ENCODE data around the gene TLCD3A.
A peak's percentile ranks its signal among the peaks of the same experiment; 100 is the strongest.
"Not testable (repeated sequence)": the region's sequence is repeated elsewhere in the genome, so short reads cannot be mapped to it uniquely, and the experiment has no call there.

TLCD3A gene

GRCh38 chr17:698096-698495 is 34.3 kb upstream of the TLCD3A start:
- H4K91ac ChIP-seq (ENCODE audit: low read length); H2AFZ ChIP-seq (ENCODE audit: low read depth, low read length); H3K27ac ChIP-seq (ENCODE audit: low read length, poor library complexity, severe bottlenecking); H3K23ac ChIP-seq (ENCODE audit: low read length in 2 of 2); H3K4ac ChIP-seq (ENCODE audit: low read depth in 1 of 2, low read length in 2 of 2); DNase-seq; H2BK15ac ChIP-seq (ENCODE audit: low read depth, poor library complexity, severe bottlenecking); H3K4me2 ChIP-seq (ENCODE audit: low read length, poor library complexity, severe bottlenecking); H3K9me3 ChIP-seq (ENCODE audit: control insufficient read depth, low read length); H4K8ac ChIP-seq (ENCODE audit: low read length); H3K18ac ChIP-seq (ENCODE audit: low read depth in 1 of 2, low read length in 2 of 2); H3K4me1 ChIP-seq (ENCODE audit: control insufficient read depth, insufficient read depth, low read depth, low read length); H2AK5ac ChIP-seq (ENCODE audit: low read length, severe bottlenecking); H3K27me3 ChIP-seq (ENCODE audit: control insufficient read depth in 1 of 2, insufficient read depth in 1 of 2, low read length in 2 of 2); H2BK12ac ChIP-seq (ENCODE audit: low read length in 2 of 2); H3K4me3 ChIP-seq (ENCODE audit: insufficient read depth in 1 of 2, low read depth in 1 of 2, low read length in 2 of 2); H2BK120ac ChIP-seq (ENCODE audit: low read depth, low read length); H3K14ac ChIP-seq (ENCODE audit: low read length in 2 of 2); H2BK5ac ChIP-seq (ENCODE audit: low read depth, low read length, poor library complexity, severe bottlenecking); H3K9ac ChIP-seq (ENCODE audit: low read length): not testable (repeated sequence)
- Histone ChIP-seq H3K36me3 (ENCODE audit: control insufficient read depth in 1 of 2, insufficient read depth in 2 of 2, low read depth in 1 of 2, low read length in 2 of 2) (peaks cover 20 to 58% of the 10 kb centered on the region in 2 experiments), H3K79me1 (replicated peaks; ENCODE audit: low read length, poor library complexity, severe bottlenecking) (peaks cover 18% of the 10 kb centered on the region)
- 95% methylated on average over 1 of the region's 2 CpGs for WGBS

DNA sequence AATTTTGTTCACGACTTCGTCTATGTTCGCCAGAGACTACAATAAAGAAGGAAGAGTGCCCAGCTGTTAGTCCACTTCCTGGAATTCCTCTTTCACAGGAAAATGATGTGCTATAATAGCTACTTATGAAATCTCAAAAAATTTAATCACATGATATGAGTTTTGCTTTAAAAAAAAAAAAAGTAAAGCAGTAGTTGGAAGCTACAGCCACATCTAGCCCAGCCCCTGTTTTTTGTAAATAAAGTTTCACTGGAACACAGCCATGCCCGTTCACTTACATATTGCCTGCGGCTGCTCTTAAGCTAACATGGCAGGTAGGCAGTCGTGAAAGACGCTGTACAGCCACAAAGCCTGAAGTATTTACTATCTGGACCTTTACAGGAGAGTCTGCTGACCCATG is 33.1 kb upstream of the TLCD3A start:
- no peak overlapping the region for H2BK15ac ChIP-seq (ENCODE audit: low read depth, poor library complexity, severe bottlenecking)
- no peak overlapping the region for H2BK5ac ChIP-seq (ENCODE audit: low read depth, low read length, poor library complexity, severe bottlenecking)
- peaks cover 21% of the 10 kb centered on the region for H3K79me1 ChIP-seq (replicated peaks; ENCODE audit: low read length, poor library complexity, severe bottlenecking)
- no peaks in the 10 kb centered on the region for H3K9me3 ChIP-seq (ENCODE audit: control insufficient read depth, low read length)
- 88% methylated on average over 7 of the region's 7 CpGs for WGBS
- H2AFZ ChIP-seq (ENCODE audit: low read depth, low read length): no peak overlapping the region
- H2BK12ac ChIP-seq (ENCODE audit: low read length in 2 of 2): no peak overlapping the region
- no peak overlapping the region for H3K27ac ChIP-seq (ENCODE audit: low read length, poor library complexity, severe bottlenecking)
- H3K9ac ChIP-seq (ENCODE audit: low read length): peak overlapping the region; percentile 0
- DNase-seq: no peak
- H2AK5ac ChIP-seq (ENCODE audit: low read length, severe bottlenecking): peak overlapping the region; percentile 76
- H4K8ac ChIP-seq (ENCODE audit: low read length): no peak overlapping the region
- no peak overlapping the region for H3K4me3 ChIP-seq (ENCODE audit: insufficient read depth in 1 of 2, low read depth in 1 of 2, low read length in 2 of 2)
- H3K18ac ChIP-seq (ENCODE audit: low read depth in 1 of 2, low read length in 2 of 2): peak overlapping the region in 1 of 2 experiments; percentile 30
- H3K23ac ChIP-seq (ENCODE audit: low read length in 2 of 2): no peak overlapping the region
- H3K4me2 ChIP-seq (ENCODE audit: low read length, poor library complexity, severe bottlenecking): no peak overlapping the region
- H3K4ac ChIP-seq (ENCODE audit: low read depth in 1 of 2, low read length in 2 of 2): no peak overlapping the region
- H2BK120ac ChIP-seq (ENCODE audit: low read depth, low read length): no peak overlapping the region
- H3K27me3 ChIP-seq (ENCODE audit: control insufficient read depth in 1 of 2, insufficient read depth in 1 of 2, low read length in 2 of 2): no peaks in the 10 kb centered on the region
- H3K36me3 ChIP-seq (ENCODE audit: control insufficient read depth in 1 of 2, insufficient read depth in 2 of 2, low read depth in 1 of 2, low read length in 2 of 2): peaks cover 22 to 54% of the 10 kb centered on the region in 2 experiments
- peaks cover 9% of the 10 kb centered on the region for H3K4me1 ChIP-seq (ENCODE audit: control insufficient read depth, insufficient read depth, low read depth, low read length)
- H4K91ac ChIP-seq (ENCODE audit: low read length): no peak overlapping the region
- H3K14ac ChIP-seq (ENCODE audit: low read length in 2 of 2): no peak overlapping the region

DNA sequence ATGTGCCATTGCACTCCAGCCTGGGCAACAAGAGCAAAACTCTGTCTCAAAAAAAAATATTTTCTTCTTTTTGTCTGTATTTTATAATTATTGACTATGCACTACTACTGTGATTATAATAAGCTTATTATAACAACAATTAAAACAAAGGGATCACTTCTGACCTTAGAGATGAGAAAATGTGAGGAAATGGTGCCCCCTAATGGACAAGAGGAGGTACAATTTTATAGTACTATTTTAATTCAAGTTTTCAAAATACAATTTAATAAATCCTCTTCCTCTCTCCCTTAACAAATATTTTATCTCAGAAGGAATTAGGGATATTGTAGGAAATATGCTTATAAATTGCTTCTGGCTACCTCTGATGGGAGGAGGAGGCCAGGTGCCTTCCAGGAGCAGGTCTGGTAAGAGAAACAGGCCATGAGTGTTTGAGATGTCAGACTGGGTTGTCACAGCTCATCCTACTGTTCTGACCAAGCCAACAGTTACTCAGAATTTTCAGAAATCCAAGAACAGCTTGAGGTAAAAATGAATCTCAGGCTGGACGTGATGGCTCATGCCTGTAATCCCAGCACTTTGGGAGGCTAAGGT is 31.8 kb upstream of the TLCD3A start:
- DNase-seq: peak; percentile 49
- H3K9ac ChIP-seq (ENCODE audit: low read length): no peak overlapping the region
- no peaks in the 10 kb centered on the region for H3K27me3 ChIP-seq (ENCODE audit: control insufficient read depth in 1 of 2, insufficient read depth in 1 of 2, low read length in 2 of 2)
- H3K4me3 ChIP-seq (ENCODE audit: insufficient read depth in 1 of 2, low read depth in 1 of 2, low read length in 2 of 2): no peak overlapping the region
- no peak overlapping the region for H3K27ac ChIP-seq (ENCODE audit: low read length, poor library complexity, severe bottlenecking)
- H2BK120ac ChIP-seq (ENCODE audit: low read depth, low read length): no peak overlapping the region
- no peaks in the 10 kb centered on the region for H3K9me3 ChIP-seq (ENCODE audit: control insufficient read depth, low read length)
- H3K4ac ChIP-seq (ENCODE audit: low read depth in 1 of 2, low read length in 2 of 2): no peak overlapping the region
- WGBS: no CpG with 5 or more reads among the region's 1 CpG
- no peak overlapping the region for H3K14ac ChIP-seq (ENCODE audit: low read length in 2 of 2)
- H3K4me1 ChIP-seq (ENCODE audit: control insufficient read depth, insufficient read depth, low read depth, low read length): peaks cover 6% of the 10 kb centered on the region
- H3K23ac ChIP-seq (ENCODE audit: low read length in 2 of 2): no peak overlapping the region
- no peak overlapping the region for H2BK5ac ChIP-seq (ENCODE audit: low read depth, low read length, poor library complexity, severe bottlenecking)
- no peak overlapping the region for H2BK15ac ChIP-seq (ENCODE audit: low read depth, poor library complexity, severe bottlenecking)
- H3K18ac ChIP-seq (ENCODE audit: low read depth in 1 of 2, low read length in 2 of 2): no peak overlapping the region
- no peak overlapping the region for H4K91ac ChIP-seq (ENCODE audit: low read length)
- H2AFZ ChIP-seq (ENCODE audit: low read depth, low read length): no peak overlapping the region
- H3K36me3 ChIP-seq (ENCODE audit: control insufficient read depth in 1 of 2, insufficient read depth in 2 of 2, low read depth in 1 of 2, low read length in 2 of 2): peaks cover 25 to 45% of the 10 kb centered on the region in 2 experiments
- H3K79me1 ChIP-seq (replicated peaks; ENCODE audit: low read length, poor library complexity, severe bottlenecking): peaks cover 23% of the 10 kb centered on the region
- H2BK12ac ChIP-seq (ENCODE audit: low read length in 2 of 2): no peak overlapping the region
- H4K8ac ChIP-seq (ENCODE audit: low read length): no peak overlapping the region
- no peak overlapping the region for H2AK5ac ChIP-seq (ENCODE audit: low read length, severe bottlenecking)
- H3K4me2 ChIP-seq (ENCODE audit: low read length, poor library complexity, severe bottlenecking): no peak overlapping the region

GRCh38 chr17:703081-703875 is 29.1 kb upstream of the TLCD3A start:
- no peak overlapping the region for H3K4ac ChIP-seq (ENCODE audit: low read depth in 1 of 2, low read length in 2 of 2)
- no peak overlapping the region for H4K91ac ChIP-seq (ENCODE audit: low read length)
- peaks cover 29% of the 10 kb centered on the region for H3K79me1 ChIP-seq (replicated peaks; ENCODE audit: low read length, poor library complexity, severe bottlenecking)
- no peak overlapping the region for H4K8ac ChIP-seq (ENCODE audit: low read length)
- H2BK15ac ChIP-seq (ENCODE audit: low read depth, poor library complexity, severe bottlenecking): no peak overlapping the region
- no peak overlapping the region for H2BK120ac ChIP-seq (ENCODE audit: low read depth, low read length)
- no peak overlapping the region for H3K23ac ChIP-seq (ENCODE audit: low read length in 2 of 2)
- no peak overlapping the region for H3K18ac ChIP-seq (ENCODE audit: low read depth in 1 of 2, low read length in 2 of 2)
- 90% methylated on average over 10 of the region's 12 CpGs for WGBS
- no peak overlapping the region for H3K4me3 ChIP-seq (ENCODE audit: insufficient read depth in 1 of 2, low read depth in 1 of 2, low read length in 2 of 2)
- no peak overlapping the region for H3K14ac ChIP-seq (ENCODE audit: low read length in 2 of 2)
- H3K27me3 ChIP-seq (ENCODE audit: control insufficient read depth in 1 of 2, insufficient read depth in 1 of 2, low read length in 2 of 2): no peaks in the 10 kb centered on the region
- H2BK5ac ChIP-seq (ENCODE audit: low read depth, low read length, poor library complexity, severe bottlenecking): no peak overlapping the region
- peak; percentile 19 for DNase-seq
- H2AK5ac ChIP-seq (ENCODE audit: low read length, severe bottlenecking): no peak overlapping the region
- H2AFZ ChIP-seq (ENCODE audit: low read depth, low read length): no peak overlapping the region
- H3K9me3 ChIP-seq (ENCODE audit: control insufficient read depth, low read length): no peaks in the 10 kb centered on the region
- no peak overlapping the region for H2BK12ac ChIP-seq (ENCODE audit: low read length in 2 of 2)
- no peak overlapping the region for H3K4me2 ChIP-seq (ENCODE audit: low read length, poor library complexity, severe bottlenecking)
- peaks cover 27 to 35% of the 10 kb centered on the region in 2 experiments for H3K36me3 ChIP-seq (ENCODE audit: control insufficient read depth in 1 of 2, insufficient read depth in 2 of 2, low read depth in 1 of 2, low read length in 2 of 2)
- H3K27ac ChIP-seq (ENCODE audit: low read length, poor library complexity, severe bottlenecking): no peak overlapping the region
- no peak overlapping the region for H3K9ac ChIP-seq (ENCODE audit: low read length)
- H3K4me1 ChIP-seq (ENCODE audit: control insufficient read depth, insufficient read depth, low read depth, low read length): peaks cover 4% of the 10 kb centered on the region
